BLaER1 (cell line): ENCODE results near the gene CPSF4.
"Not testable (repeated sequence)": the region's sequence is repeated elsewhere in the genome, so short reads cannot be mapped to it uniquely, and the experiment has no call there.

ENCODE experiments used
- H3K27ac ChIP-seq: shearing (Covaris generic); formaldehyde crosslinking; 2 replicates; pipeline ENCODE4 v1.8.1; 2022
- H3K27me3 ChIP-seq: shearing (Covaris generic); formaldehyde crosslinking; 2 replicates; pipeline ENCODE4 v1.8.1; 2022
- H3K36me3 ChIP-seq: shearing (Covaris generic); formaldehyde crosslinking; 2 replicates; pipeline ENCODE4 v1.8.1; 2022
- H3K4me1 ChIP-seq: shearing (Covaris generic); formaldehyde crosslinking; 2 replicates; pipeline ENCODE4 v1.8.1; 2022
- H3K4me2 ChIP-seq: shearing (Covaris generic); formaldehyde crosslinking; 2 replicates; pipeline ENCODE4 v1.8.1; 2022
- H3K4me3 ChIP-seq: shearing (Covaris generic); formaldehyde crosslinking; 2 replicates; pipeline ENCODE4 v1.8.1; 2022
- H3K9ac ChIP-seq: shearing (Covaris generic); formaldehyde crosslinking; 2 replicates; pipeline ENCODE4 v1.8.1; 2022
- H3K9me3 ChIP-seq: shearing (Covaris generic); formaldehyde crosslinking; 2 replicates; pipeline ENCODE4 v1.8.1; 2022
- H4K20me1 ChIP-seq: shearing (Covaris generic); formaldehyde crosslinking; 2 replicates; pipeline ENCODE4 v1.8.1; 2022
- Cebpa-rat ChIP-seq: shearing (Covaris generic); IDR thresholded peaks from 2 replicates; pipeline ENCODE4 v1.8.1; 2022

Gene CPSF4

GRCh38 chr7:99407872-99408378 lies 30.8 kb upstream of the CPSF4 start:
- Histone ChIP-seq H4K20me1 (peaks cover 77% of the 10 kb centered on the region), H3K4me1 (peaks cover 36% of the 10 kb centered on the region), H3K27ac (peak overlapping the region; percentile 98), H3K4me2 (peak overlapping the region; percentile 91), H3K4me3 (peak overlapping the region; percentile 93), H3K27me3 (no peaks in the 10 kb centered on the region), H3K9me3 (no peaks in the 10 kb centered on the region), H3K36me3 (peaks cover 62% of the 10 kb centered on the region), H3K9ac (peak overlapping the region; percentile 97)
- no peak for TF ChIP-seq Cebpa-rat

GRCh38 chr7:99408379-99409191 lies 30.2 kb upstream of the CPSF4 start, which contains the start of the genes BUD31 and PDAP1:
Gene BUD31 (plus strand): TSS chr7:99408969. CDS start chr7:99411093, 2,124 bp downstream.
Gene PDAP1 (minus strand): TSS chr7:99408597. CDS start chr7:99408548, 49 bp downstream.
- H3K4me2 ChIP-seq = peak within 1 kb of the TSS; percentile 91
- peak; percentile 100 for TF ChIP-seq Cebpa-rat
- H3K27ac ChIP-seq = peak within 1 kb of the TSS; percentile 98
- peak within 1 kb of the TSS; percentile 93 for H3K4me3 ChIP-seq
- H3K9me3 ChIP-seq = no peaks in the 10 kb centered on the region
- peak within 1 kb of the TSS; percentile 97 for H3K9ac ChIP-seq
- peaks cover 70% of the 10 kb centered on the region for H4K20me1 ChIP-seq
- no peaks in the 10 kb centered on the region for H3K27me3 ChIP-seq
- peaks cover 62% of the 10 kb centered on the region for H3K36me3 ChIP-seq
- peaks cover 36% of the 10 kb centered on the region for H3K4me1 ChIP-seq

GRCh38 chr7:99409192-99409572 lies 29.6 kb upstream of the CPSF4 start:
- no peaks in the 10 kb centered on the region for H3K9me3 ChIP-seq
- no peak for TF ChIP-seq Cebpa-rat
- H3K27me3 ChIP-seq = no peaks in the 10 kb centered on the region
- H4K20me1 ChIP-seq = peaks cover 64% of the 10 kb centered on the region
- H3K9ac ChIP-seq = peak overlapping the region; percentile 97
- peak overlapping the region; percentile 89 for H3K4me2 ChIP-seq
- peak overlapping the region; percentile 98 for H3K27ac ChIP-seq
- peak overlapping the region; percentile 93 for H3K4me3 ChIP-seq
- peaks cover 62% of the 10 kb centered on the region for H3K36me3 ChIP-seq
- H3K4me1 ChIP-seq = peaks cover 36% of the 10 kb centered on the region

GRCh38 chr7:99409806-99410205 lies 28.9 kb upstream of the CPSF4 start:
- Histone ChIP-seq H3K9ac (peak overlapping the region; percentile 97), H3K36me3 (peaks cover 62% of the 10 kb centered on the region), H3K27ac (no peak overlapping the region), H3K9me3 (no peaks in the 10 kb centered on the region), H4K20me1 (peaks cover 61% of the 10 kb centered on the region), H3K4me1 (peaks cover 36% of the 10 kb centered on the region), H3K4me2 (peak overlapping the region; percentile 89), H3K27me3 (no peaks in the 10 kb centered on the region), H3K4me3 (peak overlapping the region; percentile 93)
- TF ChIP-seq Cebpa-rat = no peak

GRCh38 chr7:99410635-99411034 lies 28.1 kb upstream of the CPSF4 start:
- H3K9me3 ChIP-seq = no peaks in the 10 kb centered on the region
- H4K20me1 ChIP-seq = peaks cover 60% of the 10 kb centered on the region
- no peaks in the 10 kb centered on the region for H3K27me3 ChIP-seq
- H3K27ac ChIP-seq = no peak overlapping the region
- H3K4me3 ChIP-seq = peak overlapping the region; percentile 93; the same call in 1 of the 2 replicates
- H3K4me2 ChIP-seq = peak overlapping the region; percentile 89
- H3K9ac ChIP-seq = peak overlapping the region; percentile 97; the same call in 1 of the 2 replicates
- peaks cover 36% of the 10 kb centered on the region for H3K4me1 ChIP-seq
- H3K36me3 ChIP-seq = peaks cover 62% of the 10 kb centered on the region
- no peak for TF ChIP-seq Cebpa-rat

- Histone ChIP-seq H3K36me3 (peaks cover 100% of the 10 kb centered on the region), H4K20me1 (peaks cover 70% of the 10 kb centered on the region), H3K9ac (0 out of 2 replicates have a peak overlapping the region, but pooled peaks have one; percentile 10), H3K4me1 (peaks cover 18% of the 10 kb centered on the region)
- not testable (repeated sequence) for H3K9me3 ChIP-seq, H3K27ac ChIP-seq, H3K27me3 ChIP-seq, H3K4me2 ChIP-seq, H3K4me3 ChIP-seq
These were observed 23.1 kb upstream of the CPSF4 start for GRCh38 chr7:99415513-99416127.

GRCh38 chr7:99418260-99418659 lies 20.5 kb upstream of the CPSF4 start:
- Histone ChIP-seq H3K27ac (no peak overlapping the region), H3K27me3 (no peaks in the 10 kb centered on the region), H3K36me3 (peaks cover 99% of the 10 kb centered on the region), H3K9ac (no peak overlapping the region), H3K9me3 (no peaks in the 10 kb centered on the region), H3K4me1 (peaks cover 14% of the 10 kb centered on the region), H3K4me2 (no peak overlapping the region), H4K20me1 (peaks cover 86% of the 10 kb centered on the region), H3K4me3 (no peak overlapping the region)
- TF ChIP-seq Cebpa-rat = no peak

GRCh38 chr7:99419323-99420021 lies 19.3 kb upstream of the CPSF4 start:
- H3K4me3 ChIP-seq = no peak overlapping the region
- no peaks in the 10 kb centered on the region for H3K9me3 ChIP-seq
- H3K27me3 ChIP-seq = no peaks in the 10 kb centered on the region
- H3K9ac ChIP-seq = no peak overlapping the region
- peak overlapping the region; percentile 59 for H3K4me2 ChIP-seq
- peaks cover 14% of the 10 kb centered on the region for H3K4me1 ChIP-seq
- H4K20me1 ChIP-seq = peaks cover 97% of the 10 kb centered on the region
- peak overlapping the region; percentile 25; the same call in 1 of the 2 replicates for H3K27ac ChIP-seq
- peaks cover 99% of the 10 kb centered on the region for H3K36me3 ChIP-seq
- TF ChIP-seq Cebpa-rat = no peak

GRCh38 chr7:99420213-99420612 lies 18.5 kb upstream of the CPSF4 start:
- H3K27me3 ChIP-seq = no peaks in the 10 kb centered on the region
- TF ChIP-seq Cebpa-rat = no peak
- no peak overlapping the region for H3K4me3 ChIP-seq
- no peak overlapping the region for H3K9ac ChIP-seq
- H4K20me1 ChIP-seq = peaks cover 98% of the 10 kb centered on the region
- H3K4me2 ChIP-seq = peak overlapping the region; percentile 59
- peaks cover 99% of the 10 kb centered on the region for H3K36me3 ChIP-seq
- H3K4me1 ChIP-seq = peaks cover 14% of the 10 kb centered on the region
- H3K27ac ChIP-seq = peak overlapping the region; percentile 25; the same call in 1 of the 2 replicates
- no peaks in the 10 kb centered on the region for H3K9me3 ChIP-seq
